ENCODE results near the gene PTPN1.
"Not testable (repeated sequence)": the region's sequence is repeated elsewhere in the genome, so short reads cannot be mapped to it uniquely, and the experiment has no call there.

PTPN1 gene

DNA sequence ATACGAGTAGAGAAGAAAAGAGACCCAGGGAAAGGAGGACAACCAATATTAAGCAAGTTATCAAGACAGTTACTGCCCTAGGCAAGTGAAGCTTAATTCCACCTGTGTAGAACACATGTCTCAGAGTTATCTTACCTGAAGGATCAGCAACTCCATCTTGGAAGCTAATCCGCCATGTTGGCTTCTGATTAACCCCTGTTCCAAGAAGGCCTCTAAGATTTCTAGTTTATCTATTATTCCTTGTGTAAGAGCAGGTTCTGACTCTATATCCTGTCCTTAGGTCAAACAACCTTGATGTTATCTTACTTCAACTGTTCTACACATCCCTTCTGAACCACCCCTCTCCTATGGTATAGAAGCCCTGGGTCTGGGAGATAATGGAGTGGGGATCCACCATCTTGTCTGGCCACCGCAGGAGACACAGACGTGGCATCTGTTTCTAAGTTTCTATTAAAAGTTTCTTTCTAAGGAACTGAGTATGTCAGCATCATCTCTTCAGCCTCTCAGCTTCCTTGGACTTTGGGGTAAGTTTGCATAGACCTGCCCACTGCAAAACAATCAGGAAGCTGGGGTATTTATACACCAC, 27.7 kb upstream of the PTPN1 start:
- no peak for DNase-seq

DNA sequence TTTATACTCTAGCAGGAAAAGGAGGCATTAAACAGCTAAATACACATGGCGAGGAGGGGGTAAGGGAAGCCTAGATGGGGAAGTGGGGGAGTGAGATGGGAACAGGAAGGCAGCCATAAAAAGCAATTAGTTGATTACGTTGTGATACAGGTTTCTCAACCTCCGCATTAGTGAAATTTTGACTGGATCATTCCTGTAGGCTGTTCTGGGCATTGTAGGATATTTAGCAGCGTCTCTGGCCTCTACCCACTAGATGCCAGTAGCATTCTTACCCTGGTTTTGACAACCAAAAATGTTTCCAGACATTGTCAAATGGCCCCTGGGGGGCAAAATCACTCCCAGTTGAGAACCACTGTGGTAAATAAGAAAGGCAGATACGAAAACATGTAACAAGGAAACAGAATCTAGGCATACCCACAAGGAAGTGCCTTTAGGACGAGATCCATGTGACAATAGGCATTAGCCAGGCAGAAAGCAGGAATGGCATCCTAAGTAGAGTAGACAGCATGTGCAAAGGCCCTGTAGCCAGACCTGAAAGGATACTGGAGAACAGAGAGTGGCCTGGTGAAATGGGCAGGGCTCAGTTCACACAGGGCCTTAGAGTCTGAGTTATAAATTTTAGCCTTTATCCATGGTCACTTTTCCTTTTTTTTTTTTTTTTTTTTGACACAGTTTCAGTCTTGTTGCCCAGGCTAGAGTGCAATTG, 25.8 kb upstream of the PTPN1 start:
- no peak for DNase-seq

DNA sequence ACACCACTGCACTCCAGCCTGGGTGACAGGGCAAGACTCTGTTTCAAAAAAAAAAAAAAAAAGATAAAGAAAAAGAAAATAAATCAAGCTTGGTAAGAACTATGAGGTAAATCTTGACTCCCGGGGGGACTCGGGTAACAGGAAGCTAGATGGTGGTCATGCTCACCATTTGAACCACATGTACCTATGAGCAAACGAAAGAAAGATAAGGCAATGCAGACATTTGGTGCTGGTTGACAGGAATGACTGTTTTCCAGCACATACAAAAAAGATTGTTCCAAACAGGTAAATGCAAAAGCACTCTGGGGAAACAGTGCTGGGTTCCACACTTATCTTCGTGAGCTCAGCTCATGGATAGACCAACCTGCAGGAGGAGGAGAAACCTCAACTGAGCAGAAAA, 22.8 kb upstream of the PTPN1 start:
- no peak for DNase-seq

DNA sequence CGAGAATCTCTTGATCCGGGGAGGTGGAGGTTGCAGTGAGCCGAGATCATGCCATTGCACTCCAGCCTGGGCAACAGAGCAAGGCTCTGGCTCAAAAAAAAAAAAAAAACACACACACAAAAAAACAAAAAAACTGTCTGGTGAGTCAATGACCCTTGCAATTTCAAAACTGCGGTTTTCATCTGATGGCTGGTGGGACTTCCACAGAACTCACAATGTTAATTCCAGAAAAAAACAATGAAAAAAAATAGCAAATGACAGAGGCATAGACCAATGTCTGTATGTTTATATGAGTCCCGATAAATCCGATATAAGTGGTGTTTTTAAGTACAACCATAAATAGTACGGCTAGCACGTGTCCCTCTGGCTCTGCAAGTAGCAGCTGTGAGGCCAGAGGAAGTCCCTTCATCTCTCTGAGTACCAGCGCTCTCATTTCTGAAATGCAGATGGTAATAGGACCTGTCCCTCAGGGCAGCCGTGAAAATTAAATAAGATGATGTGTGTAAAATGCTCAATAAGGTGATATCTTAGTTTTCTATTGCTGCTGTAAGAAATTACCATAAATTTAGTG, 21.9 kb upstream of the PTPN1 start:
- no peak for DNase-seq

DNA sequence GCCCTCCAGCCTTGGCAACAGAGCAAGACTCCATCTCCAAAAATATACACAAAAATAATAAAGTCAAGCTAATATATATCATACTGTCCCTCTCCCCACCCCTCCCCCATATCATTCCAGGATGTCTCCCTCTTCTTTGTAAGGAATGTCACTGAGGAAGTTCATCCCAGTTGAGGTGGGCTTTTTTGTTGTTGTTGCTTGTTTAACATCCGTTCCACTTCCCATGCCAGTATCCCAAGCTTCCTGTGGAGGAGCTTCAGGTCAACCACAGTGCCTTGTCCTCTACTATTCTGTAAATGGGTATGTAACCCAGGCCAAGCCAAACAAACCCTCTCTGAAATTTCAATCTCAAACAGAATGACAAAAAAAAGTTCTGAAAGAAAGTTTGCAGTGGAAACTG, 19.0 kb upstream of the PTPN1 start:
- DNase-seq = no peak

DNA sequence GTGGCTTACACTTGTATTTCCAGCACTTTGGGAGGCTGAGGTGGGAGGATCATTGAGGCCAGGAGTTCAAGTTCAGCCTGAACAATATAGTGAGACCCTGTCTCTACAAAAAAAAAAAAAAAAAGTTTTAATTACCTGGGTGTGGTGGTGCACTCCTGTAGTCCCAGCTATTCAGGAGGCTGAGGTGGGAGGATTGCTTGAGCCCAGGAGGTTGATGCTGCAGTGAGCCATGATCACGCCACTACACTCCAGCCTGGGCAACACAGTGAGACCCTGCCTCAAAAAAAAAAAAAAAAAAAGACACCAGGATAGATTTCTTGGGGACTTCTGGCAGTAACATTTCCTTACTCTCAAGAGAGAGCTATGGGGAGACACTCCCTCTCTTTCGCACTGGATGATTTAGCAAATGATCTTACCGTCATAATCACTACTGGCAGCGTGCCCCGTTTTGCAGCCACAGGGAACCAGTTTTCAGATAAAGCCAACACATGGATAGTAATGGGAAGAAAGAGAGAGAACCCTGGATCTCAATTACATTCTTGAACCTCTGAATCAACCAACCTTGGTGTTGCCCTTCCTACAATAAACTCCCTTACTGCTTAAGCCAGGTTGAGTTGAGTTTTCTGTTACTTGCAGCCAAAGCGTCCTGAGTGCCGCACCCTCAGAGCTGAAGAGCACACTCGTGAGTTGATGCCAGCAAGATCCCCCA, 18.1 kb upstream of the PTPN1 start:
- DNase-seq = no peak

DNA sequence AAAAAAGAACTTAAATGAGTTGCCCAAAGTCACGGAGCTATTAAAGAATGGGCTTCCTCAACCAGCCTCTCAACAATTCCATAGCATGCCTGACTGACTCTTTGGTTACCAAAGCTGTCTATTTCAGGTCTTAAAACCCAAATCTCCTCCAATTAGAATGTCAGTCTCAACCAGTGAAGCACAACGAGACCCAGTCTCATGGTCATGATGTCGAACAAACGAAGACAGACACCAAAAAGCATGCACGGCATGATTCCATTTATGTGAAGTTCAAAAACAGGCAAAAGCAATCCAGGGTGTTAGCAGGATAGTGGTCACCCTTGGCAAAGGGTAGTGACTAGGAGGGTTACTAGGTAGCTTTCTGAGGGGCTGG, 16.3 kb upstream of the PTPN1 start:
- no peak for DNase-seq

DNA sequence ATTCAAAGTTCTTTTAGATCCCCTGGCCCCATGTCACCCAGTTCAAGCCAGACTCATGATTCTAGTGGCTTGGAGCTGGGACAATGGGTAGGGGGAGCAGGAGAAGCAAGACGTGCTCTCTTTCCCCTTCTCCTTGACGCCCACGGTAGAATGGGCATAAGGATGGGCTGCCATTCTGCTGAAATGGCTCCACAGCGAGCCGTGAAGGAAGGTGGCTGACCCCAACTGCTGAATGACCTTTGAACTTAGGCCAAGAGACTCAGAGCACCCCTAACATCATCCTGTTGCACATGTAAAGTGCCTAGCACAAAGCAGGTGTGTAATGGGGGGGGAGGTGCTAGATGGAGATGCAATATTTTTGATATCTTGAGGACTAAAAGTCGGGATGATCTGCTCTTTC, 15.8 kb upstream of the PTPN1 start:
- DNase-seq = no peak

DNA sequence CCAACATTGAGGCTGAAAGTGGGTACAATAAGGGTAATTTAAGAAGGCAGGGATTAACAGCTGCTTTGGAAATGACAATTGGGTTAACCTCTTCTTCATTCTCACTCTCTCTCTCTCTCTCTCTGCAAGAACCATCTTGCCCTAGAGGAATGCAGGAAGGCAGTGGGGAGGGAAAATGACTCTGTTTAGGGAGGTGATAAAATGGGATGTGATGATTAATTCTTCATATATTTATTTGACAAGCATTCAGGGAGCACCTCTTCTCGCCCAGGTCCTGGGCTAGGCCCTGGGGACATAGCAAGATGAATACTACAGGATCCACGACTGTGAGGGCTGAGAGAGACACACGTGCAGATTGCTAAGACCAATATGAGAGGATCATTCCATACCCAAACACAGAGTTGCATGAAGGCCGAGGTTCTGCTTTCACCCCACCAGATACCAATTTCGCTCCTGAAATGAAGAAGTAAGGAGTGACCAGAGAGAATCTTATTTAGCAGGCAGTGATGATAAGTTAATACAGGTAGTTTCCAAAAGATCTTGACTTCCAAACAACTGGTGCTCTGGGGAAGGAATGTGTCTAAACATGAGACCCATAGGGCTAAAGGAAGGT, 13.3 kb upstream of the PTPN1 start:
- DNase-seq = no peak

DNA sequence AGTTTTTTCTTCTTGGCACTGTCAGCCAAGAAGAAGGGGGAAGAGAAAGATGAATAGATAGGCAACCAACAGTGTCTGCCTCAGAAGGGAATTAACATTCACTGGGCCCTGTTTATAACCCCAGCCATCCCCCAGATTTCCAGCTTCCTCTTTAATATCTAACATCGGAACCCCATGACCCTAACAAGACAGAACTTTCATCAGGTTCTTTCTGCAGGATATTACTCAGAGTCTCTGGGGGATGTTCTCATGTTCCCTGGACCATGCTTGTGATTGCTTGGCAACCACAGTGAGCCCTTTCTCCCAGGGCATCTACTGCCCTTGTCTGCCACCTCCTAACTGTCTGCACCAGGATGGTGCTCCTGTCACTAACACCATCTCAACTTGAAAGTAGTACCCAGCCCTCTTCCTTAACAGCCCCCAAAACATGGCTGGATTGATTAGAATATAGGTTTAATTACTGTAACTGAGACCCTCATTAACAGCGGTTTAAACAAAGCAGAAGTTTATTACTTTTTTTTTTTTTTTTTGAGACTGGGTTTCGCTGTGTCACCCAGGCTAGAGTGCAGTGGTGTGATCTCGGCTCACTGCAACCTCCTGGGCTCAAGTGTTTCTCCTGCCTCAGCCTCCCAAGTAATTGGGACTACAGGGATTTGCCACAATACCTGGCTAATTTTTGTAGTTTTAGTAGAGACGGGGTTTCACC, 12.0 kb upstream of the PTPN1 start:
- no peak for DNase-seq

DNA sequence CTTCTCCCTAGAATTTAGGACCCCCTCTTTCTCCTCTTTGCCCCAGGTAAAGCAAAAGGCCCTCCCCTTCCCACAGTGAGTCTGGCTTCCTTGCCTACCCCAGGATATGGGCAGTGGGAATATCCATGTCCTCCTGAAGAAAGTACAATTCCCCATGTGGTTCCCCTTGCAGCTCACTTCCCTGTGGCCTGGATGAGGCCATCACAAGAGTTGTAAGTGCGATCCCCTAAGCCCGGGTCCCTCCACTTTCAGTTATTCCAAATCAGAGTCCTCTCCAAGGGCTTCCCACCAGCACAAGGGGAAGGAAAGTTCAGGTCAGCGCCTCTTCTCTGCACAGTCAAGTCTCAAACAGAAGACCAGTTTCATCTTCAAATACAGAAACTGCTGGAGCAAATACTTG, 10.2 kb upstream of the PTPN1 start:
- DNase-seq = no peak

DNA sequence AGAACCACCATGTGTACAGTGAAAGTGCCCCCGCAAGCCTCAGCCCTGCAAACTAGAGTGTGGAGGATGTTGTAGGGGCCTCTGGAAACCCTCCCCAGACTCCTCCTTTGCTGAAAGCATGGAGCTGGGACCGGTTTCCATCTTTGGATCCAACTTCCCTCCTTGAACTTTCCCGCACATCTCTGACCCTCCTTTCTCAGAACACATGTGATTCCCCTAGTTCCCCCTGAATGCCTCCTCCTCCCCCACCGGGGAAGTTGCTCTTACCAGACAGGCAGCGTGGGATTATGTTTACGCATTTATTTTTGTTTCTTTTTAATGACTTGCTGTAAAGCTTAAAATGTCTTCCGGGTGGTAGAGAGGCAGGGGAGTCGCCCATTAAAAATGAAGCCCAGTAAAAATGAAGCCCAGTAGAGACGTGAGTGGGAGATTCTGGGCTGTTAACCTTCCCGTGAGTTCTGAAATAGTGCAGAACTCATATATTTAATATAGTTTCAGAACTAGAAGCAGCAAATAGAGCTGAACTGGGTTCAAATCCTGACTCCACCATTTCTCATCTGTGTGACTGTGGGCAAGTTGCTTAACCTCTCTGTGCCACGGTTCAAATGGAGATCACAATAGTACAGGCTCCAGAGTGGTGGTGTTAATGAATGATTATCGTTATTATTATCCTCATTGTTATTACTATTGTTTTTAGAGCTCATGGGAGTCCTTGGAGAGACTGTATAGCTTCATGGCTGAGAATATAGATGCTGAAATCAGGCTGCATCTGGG, 8.0 kb upstream of the PTPN1 start:
- DNase-seq = no peak

DNA sequence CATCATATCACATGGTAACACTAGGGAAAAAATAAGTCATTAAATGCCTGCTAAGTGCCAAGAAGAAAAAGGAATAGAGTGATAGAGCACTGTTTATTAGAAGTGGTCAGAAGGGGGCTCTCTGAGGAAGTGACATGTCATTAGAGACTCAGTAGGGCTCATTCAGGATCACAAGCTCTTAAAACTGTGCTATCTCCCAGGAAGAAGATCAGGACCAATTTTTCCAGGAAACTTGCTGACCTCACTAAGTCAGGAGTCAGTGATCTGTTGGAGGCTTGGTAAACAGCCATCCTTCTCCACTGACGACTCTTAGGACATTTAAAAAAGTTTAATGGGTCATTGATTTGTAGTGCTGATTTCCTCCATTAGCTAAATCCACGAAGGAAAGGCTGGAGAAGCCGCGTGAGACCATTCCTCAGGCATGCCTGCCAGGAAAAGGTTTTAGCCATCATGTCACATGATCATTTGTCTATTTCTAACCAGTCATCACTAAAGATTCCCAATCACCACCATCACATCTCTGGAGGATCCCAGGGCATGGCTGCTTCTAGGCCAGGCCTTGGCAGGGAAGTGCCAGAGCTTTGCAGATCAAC, 5.9 kb upstream of the PTPN1 start:
- DNase-seq = no peak

DNA sequence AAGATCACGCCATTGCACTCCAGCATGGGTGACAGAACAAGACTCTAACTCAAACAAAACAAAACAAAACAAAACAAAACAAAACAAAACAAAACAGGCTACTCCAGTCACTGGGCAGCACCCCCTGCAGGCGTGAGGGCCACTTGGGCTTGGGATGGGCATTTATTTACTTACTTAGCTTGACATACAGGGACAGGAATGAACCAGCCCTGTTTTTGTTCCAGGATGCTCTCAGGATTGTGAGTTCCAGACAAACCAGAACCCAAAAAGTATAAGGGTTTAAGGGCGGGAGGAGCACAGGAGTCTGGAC, 4.0 kb upstream of the PTPN1 start:
- no peak for DNase-seq

DNA sequence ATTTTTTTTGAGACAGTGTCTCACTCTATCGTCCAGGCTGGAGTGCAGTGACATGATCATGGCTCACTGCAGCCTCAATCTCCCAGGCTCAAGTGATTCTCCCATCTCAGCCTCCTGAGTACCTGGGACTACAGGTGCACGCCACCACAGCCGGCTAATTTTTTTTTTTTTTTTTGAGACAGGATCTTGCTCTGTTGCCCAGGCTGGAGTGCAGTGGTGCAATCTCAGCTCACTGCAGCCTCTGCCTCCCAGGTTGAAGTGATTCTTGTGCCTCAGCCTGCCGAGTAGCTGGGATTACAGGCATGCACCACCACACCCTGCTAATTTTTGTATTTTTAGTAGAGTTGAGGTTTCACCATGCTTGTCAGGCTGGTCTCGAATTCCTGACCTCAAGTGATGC, 2.4 kb upstream of the PTPN1 start:
- DNase-seq = not testable (repeated sequence)

DNA sequence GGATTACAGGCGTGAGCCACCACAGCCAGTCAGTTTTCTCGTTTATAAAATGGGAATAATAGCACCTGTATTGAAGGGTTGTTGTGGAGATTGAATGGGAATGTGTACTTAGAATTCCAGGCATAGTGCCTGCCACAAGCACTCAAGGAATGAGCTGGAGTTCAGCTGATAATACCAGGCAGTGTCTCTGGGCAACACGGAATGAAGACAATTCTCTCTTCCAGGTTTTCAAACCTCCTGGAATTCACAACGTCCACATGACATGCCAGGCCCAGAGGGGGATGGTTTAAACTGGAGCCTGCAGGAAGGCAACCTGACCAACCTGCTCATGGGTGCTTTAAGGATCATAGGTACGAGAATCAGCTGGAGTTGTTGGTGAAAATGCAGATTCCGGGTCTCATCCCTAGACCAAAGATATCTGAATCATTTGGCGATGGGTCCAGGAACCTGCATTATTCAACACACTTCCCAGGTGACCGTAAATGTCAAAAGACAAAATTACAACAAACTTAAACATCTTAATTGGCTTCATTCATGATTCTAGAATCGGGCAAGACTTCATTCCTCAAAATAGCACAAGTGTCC, 1.9 kb upstream of the PTPN1 start:
- DNase-seq = no peak

DNA sequence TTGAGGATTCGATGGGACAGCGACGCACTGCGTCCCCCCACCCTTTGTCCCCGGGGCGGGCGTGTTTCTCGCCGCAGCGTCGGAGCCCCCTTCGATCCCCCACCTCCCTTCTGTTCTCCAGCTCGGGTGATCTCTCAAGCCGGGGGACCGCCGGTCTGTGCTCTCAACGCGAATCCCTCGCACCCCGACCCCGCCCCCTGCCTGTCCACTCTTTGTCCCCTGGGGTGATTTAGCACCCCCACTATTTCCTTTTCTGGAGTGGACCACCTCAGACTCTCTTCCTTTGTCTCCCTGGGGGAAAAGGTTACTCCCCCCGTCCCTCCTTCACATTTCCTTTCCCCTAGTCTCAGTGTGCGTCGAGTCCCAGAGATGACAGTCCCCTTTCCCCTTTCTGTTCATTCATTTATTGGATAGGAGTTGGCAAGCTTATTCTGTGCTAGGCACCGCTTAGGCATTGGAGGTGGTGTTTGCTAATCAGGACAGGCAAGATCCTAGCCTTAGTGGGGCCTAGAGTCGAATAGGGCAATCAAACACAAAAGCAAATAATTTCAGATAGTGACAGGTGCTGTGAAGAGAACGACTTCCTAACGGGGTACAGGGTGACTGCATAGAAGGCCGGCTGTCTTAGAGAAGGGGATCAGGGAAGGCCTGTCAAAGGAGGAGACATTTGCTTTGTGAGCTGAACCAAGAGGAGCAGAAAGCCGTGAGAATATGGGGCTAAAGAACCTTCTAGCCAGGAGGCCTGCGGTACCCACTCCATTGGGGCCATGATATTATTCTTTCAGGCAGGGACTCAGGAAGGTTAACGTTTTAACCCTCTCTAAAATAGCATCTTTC, 741 bp downstream of the PTPN1 start:
- no peak for DNase-seq

DNA sequence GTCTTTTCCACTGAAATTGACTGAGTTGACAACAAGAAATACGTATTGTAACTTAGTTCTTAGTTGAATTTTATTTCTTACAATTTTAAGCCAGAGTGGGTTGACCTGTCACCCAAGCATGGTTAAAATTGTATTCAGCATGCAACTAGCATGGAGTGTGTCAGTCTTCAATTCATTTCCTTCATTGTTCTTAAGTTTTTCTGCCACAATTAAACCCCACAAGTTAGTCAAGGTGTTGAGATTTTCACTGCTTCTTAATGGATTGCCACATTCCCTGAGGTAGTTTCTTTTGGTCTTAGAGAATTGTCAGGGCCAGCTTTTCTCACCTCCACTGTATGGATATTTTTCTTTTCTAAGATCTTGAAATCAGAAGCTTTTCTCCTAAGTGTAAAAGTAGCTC, 2.1 kb downstream of the PTPN1 start:
- DNase-seq = no peak

DNA sequence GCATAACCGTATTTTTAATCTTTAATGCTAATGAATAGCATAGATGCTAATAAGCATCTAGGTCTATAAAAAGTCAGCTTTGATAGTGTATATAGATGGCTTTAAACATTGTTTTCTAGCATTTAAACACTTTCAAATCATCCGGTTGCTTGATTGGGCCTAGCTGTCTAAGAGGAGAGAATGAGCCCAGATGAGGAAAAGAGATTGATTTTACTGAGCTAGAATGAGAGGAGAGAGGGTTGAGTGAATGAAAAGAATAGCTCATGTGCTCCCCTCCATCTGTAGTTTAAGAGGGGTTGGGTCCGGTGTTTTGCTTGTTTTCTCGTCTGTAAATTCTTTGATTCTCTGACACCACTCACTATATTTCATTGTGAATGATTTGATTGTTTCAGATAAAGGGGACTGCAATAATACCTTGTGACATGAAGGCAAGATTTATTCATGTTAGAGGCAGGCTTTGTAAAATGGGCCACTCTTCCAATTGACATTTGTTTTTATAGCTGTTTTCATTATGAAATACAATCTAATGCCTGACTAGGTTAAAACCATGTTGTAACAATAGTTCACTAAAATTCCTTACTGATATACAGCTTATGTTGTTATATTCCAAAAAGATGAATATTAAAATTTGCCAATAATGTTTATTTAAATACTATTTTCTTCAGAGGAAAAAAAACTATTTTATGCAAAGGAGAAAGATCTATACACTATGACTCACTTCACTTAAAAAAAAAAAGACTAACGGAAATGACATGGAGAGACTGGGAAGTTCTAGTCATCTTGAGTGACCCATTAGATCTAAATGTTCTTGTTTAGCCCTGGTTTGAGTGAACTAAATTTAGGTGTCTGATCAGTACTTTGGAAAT, 3.2 kb downstream of the PTPN1 start:
- DNase-seq = no peak

DNA sequence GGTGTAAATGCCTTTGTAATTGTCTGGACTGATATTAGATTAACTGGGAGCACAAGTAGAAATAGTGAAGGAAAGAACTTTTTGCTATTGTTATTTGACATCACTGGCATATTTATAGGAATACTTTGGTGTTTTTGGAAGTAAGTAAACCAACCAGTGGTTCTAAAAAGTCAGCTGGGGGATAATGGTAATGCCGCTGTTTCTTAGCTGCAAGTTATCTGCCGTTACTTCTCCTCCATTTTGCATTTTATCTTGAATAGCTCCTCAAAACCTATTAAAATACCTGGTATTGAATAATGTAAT, 3.8 kb downstream of the PTPN1 start:
- DNase-seq = no peak
